Lower leg skin (tissue), 3 donors: Measurements from ENCODE around the gene CFAP299.

Experiments
- CTCF ChIP-seq, 3 donors: fragments of 450-650 bp; IDR thresholded peaks; one replicate each; pipeline ENCODE4 v1.5.1; 2016; ENCODE audit warnings: antibody characterized with exemption in 3 of 3, mild to moderate bottlenecking in 3 of 3, moderate library complexity in 2 of 3
- POLR2A ChIP-seq, 2 donors: fragments of 450-650 bp; IDR thresholded peaks; one replicate each; pipeline ENCODE4 v1.6.1; 2016 to 2017; ENCODE audit warnings: antibody characterized with exemption in 2 of 2, mild to moderate bottlenecking in 1 of 2, moderate library complexity in 1 of 2

GRCh38 chr4:80922941-80923340 lies 587.4 kb downstream of the CFAP299 start:
- no peak for TF ChIP-seq CTCF (IDR thresholded peaks at IDR 0.05)
- TF ChIP-seq POLR2A (IDR thresholded peaks at IDR 0.05), result no peak
